ENCODE data around the gene PPARD. TPM values are rescaled to one million over a fixed set of nuclear protein-coding genes. Genes with fewer than 3 reads are reported as not detected.

The PPARD gene
- total and polyA plus RNA-seq, 12 donors, result 6.0 to 39.8 (median 21.6) TPM

DNA sequence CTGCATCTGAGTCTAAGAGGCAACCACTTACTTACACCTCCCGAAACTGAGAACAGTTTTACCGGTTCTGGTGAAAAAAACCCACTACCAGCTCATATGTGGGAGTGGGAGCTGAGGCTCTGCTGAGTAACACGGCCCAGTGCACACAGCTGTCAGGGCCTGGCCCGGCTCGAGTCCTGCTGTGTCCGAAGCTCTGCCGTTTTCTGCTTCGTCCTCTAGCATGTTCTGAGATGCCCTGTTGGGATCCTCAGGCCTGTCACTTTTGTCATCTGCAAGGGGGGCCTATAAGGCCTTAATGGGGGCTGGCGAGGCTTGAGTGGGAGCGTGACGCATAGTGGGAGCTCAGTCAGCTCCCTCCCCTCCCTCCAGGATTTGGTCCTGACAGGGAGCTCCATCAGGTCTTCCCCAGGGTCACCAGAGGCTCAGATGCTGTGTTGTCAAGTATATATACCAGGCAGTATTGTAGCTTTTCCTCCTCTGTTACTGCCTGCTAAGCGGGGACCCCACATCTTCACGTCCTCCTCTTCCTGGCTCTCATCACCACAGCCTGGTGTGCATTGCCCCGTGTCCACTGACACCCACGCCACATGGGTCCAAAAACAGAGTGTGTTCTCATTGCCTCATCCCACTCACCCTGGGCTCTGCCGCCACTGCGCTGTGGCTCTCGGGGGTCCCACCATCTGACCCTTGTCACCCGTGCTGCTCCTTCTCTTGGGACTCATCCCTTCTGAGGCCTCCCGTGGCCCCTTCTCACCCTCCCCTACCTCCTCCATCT lies 64.5 kb downstream of the PPARD start:
- WGBS, 4 donors, result 90 to 96% (median 93%) methylated on average over 12 to 20 of the region's 20 CpGs
- Histone ChIP-seq H3K9me3 (replicated peaks in 1 of 3) (no peaks in the 10 kb centered on the region), H3K4me3 (no peak overlapping the region), H3K27me3 (no peaks in the 10 kb centered on the region), H3K4me1 (replicated peaks in 1 of 2) (no peaks in the 10 kb centered on the region), H3K36me3 (replicated peaks in 1 of 2) (peaks cover 0 to 10% of the 10 kb centered on the region in 2 donors), H3K27ac (no peak overlapping the region)
- no peak for TF ChIP-seq POLR2A (IDR thresholded peaks at IDR 0.05)
- TF ChIP-seq, protein P1, sequence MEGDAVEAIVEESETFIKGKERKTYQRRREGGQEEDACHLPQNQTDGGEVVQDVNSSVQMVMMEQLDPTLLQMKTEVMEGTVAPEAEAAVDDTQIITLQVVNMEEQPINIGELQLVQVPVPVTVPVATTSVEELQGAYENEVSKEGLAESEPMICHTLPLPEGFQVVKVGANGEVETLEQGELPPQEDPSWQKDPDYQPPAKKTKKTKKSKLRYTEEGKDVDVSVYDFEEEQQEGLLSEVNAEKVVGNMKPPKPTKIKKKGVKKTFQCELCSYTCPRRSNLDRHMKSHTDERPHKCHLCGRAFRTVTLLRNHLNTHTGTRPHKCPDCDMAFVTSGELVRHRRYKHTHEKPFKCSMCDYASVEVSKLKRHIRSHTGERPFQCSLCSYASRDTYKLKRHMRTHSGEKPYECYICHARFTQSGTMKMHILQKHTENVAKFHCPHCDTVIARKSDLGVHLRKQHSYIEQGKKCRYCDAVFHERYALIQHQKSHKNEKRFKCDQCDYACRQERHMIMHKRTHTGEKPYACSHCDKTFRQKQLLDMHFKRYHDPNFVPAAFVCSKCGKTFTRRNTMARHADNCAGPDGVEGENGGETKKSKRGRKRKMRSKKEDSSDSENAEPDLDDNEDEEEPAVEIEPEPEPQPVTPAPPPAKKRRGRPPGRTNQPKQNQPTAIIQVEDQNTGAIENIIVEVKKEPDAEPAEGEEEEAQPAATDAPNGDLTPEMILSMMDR (IDR thresholded peaks at IDR 0.05), result no peak
- DNase-seq, result no peak
- intact Hi-C loops (cut with DNase I), result no loop called here

DNA sequence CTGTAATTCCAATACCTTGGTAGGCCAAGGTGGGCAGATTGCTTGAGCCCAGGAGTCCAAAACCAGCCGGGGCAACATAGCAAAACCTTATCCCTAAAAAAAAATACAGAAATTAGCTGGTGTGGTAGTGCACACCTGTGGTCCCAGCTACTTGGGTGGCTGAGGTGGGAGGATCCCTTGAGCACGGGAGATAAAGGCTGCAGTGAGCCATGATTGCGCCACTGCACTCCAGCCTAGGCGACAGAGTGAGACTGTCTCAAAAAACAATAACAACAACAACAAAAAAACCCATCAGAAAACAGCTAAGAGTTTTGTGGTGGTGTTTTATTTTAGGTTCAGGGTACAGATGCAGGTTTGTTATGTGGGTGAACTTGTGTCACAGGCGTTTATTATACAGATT lies 66.9 kb downstream of the PPARD start:
- no peak for DNase-seq
- Histone ChIP-seq H3K9me3 (replicated peaks in 1 of 3) (no peaks in the 10 kb centered on the region), H3K4me1 (replicated peaks in 1 of 2) (no peaks in the 10 kb centered on the region), H3K27me3 (no peaks in the 10 kb centered on the region), H3K27ac (no peak overlapping the region), H3K4me3 (no peak overlapping the region), H3K36me3 (replicated peaks in 1 of 2) (peaks cover 0 to 22% of the 10 kb centered on the region in 2 donors)
- intact Hi-C loops (cut with DNase I), result no loop called here
- TF ChIP-seq, protein P1 (IDR thresholded peaks at IDR 0.05), result no peak
- no peak for TF ChIP-seq POLR2A (IDR thresholded peaks at IDR 0.05)
- WGBS, 4 donors, result 90 to 96% (median 91%) methylated on average over 5 of the region's 5 CpGs

DNA sequence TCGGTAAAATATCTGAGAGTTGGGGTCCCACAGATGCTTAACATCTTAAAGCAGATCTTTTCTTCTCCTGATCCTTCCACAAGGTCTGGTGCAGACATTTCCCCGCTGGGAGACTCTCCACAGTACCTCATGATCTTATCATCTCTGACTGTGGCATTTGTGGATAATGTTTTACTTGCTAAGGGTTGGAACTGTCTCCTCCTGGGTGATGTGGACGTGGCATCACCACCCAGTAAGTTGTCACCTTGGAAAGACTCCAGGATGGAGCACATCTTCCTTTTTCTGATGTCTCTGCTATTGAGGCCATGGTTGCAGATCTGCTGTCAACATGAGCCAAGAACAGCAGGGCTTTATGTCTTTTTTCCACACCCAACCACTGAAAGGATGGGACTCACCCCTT lies 67.8 kb downstream of the PPARD start:
- H3K27me3 ChIP-seq, result no peaks in the 10 kb centered on the region
- no peak for TF ChIP-seq POLR2A (IDR thresholded peaks at IDR 0.05)
- TF ChIP-seq, protein P1 (IDR thresholded peaks at IDR 0.05), result no peak
- DNase-seq, result no peak
- intact Hi-C loops (cut with DNase I), result loop anchor here in 1 of 2 donors (10.0 kb wide), 1 partner anchor 65 kb away; the partner anchor contains the start of gene PPARD
- no peak overlapping the region for H3K4me3 ChIP-seq
- peaks cover 0 to 6% of the 10 kb centered on the region in 2 donors for H3K4me1 ChIP-seq (replicated peaks in 1 of 2)
- H3K36me3 ChIP-seq (replicated peaks in 1 of 2), result peaks cover 0 to 22% of the 10 kb centered on the region in 2 donors
- no peak overlapping the region for H3K27ac ChIP-seq
- H3K9me3 ChIP-seq (replicated peaks in 1 of 3), result no peaks in the 10 kb centered on the region
- 57 to 64% (median 61%) methylated on average over 3 of the region's 3 CpGs for WGBS, 4 donors

DNA sequence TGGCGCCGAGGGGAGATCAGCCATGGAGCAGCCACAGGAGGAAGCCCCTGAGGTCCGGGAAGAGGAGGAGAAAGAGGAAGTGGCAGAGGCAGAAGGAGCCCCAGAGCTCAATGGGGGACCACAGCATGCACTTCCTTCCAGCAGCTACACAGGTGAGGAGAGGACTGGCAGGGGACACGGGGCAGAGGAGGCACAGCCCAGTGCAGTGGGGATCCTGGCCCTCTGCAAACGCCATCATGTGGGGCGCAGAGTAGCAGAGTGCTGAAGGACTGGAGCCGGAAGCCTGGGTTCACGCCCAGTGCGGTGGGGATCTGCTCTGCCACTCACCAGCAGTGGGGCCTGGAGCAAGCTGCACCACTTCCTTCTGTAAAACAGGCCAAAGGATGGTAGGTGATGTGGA lies 68.7 kb downstream of the PPARD start:
- WGBS, 4 donors, result 77 to 87% (median 82%) methylated on average over 6 to 9 of the region's 9 CpGs
- TF ChIP-seq, protein P1 (IDR thresholded peaks at IDR 0.05), result no peak
- TF ChIP-seq POLR2A (IDR thresholded peaks at IDR 0.05), result no peak
- H3K27ac ChIP-seq, result no peak overlapping the region
- H3K36me3 ChIP-seq (replicated peaks in 1 of 2), result peaks cover 0 to 22% of the 10 kb centered on the region in 2 donors
- no peaks in the 10 kb centered on the region for H3K9me3 ChIP-seq (replicated peaks in 1 of 3)
- intact Hi-C loops (cut with DNase I), result loop anchor here in 1 of 2 donors (10.0 kb wide), 1 partner anchor 66 kb away; the partner anchor contains the start of gene PPARD
- no peak for DNase-seq
- H3K4me3 ChIP-seq, result no peak overlapping the region
- peaks cover 0 to 6% of the 10 kb centered on the region in 2 donors for H3K4me1 ChIP-seq (replicated peaks in 1 of 2)
- H3K27me3 ChIP-seq, result no peaks in the 10 kb centered on the region

Measured in adrenal gland (tissue), 12 donors.